HG02642 (cell line): ENCODE results near the gene MAML2.

Experiments used
- ATAC-seq: cut with Tn5 transposase; IDR thresholded peaks from one replicate; pipeline ENCODE4 v1.9.1; 2021; ENCODE audit warnings: mild to moderate bottlenecking; ENCODE audit not compliant: unreplicated experiment, poor library complexity

MAML2 gene

DNA sequence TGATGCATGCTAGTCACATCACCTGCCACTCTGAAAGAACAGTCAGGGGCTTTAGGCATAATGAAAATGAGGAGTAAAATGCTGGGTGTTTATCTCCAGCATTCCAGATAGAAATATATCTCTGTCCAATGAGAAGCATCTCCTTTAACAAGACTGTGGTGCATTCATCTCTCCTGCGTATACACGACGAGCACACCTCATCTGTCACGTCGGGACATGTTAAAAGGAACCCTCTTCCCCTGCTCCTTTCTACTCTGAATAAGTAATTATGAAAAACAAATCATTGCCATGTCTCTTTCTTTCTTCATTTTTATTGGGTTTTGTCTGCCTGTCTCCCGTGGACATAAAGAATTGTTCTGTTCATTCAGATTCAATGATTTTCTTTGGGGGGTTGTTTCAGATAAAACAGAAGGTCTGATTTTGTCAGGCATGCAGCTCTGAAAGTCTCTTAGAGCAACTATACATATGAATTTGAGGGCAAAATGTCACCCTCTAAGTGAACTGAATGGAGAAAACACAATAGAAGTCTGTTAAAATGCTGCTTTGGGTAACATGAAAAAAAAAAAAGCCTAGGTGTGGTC is 195.0 kb downstream of the MAML2 start:
- no peak for ATAC-seq

DNA sequence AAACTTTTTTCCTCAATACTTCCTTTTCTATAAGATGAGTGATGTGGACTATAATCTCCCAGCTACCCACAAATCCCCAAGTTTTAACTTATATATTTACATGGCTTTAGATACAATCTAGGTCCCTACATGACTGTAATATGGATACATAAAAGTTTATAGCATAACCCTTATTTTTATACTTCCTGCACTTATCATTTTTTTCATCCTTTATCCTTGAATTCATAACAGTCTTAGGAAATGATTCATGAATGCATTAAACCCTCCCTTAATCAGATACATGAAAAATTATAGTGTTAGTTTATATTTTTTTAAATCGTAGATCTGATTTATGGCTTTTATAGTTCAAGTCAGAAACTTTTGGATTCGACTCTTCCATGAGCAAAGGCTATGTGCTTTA is 195.8 kb downstream of the MAML2 start:
- no peak for ATAC-seq

DNA sequence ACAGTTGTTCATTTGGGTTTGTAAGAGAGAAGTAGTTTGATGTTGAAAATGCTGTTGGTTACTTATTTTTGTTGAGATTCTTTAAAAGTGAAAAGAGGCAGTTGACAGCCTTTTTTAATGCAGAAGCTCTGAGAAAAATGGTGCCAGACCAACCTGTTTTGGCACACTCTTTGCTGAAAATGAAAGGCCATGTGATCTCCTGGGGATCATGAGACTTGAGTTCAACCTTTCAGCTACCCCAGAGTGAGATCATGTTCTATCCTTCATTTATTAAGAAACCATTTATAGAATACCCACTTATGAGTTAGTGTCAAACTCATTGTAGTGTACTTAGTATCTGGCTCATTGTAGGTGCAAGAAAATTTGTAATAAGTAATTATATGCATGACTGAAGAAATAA is 196.2 kb downstream of the MAML2 start:
- ATAC-seq, result no peak

DNA sequence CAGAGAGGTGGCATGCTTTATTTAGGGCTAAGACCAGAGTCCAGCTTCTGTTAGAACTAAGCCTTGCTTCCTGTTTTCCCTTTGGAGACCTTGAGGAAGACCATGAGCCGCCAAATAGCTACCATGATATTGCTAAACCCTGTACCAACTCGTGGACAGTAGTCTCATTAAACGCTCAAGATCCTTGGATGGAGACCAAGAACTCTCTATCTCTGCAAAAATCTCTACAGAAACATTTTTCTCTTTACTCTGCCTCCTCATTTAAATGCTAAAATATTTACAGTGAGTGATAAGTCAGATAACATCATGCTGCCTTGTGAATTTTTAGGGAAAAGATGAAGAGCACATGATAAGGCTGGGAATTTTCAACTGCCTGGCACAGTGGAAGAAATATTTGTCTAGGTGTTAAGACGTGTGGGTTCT is 197.8 kb downstream of the MAML2 start:
- no peak for ATAC-seq

DNA sequence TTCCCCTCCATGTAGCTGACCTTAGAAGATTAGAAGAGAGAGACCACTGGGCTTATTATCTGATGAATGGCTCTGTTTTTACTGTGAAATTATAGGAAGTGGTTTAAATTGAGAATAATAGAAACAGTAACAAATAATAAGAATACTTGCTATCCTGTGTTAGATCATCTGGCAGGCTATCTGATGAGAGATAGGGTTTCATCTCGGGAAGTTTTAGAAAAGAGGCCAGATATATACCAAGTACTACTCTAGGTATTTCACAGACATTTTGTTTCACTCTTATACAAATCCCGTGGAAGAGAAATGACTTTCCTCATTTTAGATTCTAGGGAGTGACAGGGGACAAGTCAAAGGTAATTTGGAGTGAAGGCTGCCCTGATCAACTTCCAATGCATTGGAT is 198.4 kb downstream of the MAML2 start:
- no peak for ATAC-seq

DNA sequence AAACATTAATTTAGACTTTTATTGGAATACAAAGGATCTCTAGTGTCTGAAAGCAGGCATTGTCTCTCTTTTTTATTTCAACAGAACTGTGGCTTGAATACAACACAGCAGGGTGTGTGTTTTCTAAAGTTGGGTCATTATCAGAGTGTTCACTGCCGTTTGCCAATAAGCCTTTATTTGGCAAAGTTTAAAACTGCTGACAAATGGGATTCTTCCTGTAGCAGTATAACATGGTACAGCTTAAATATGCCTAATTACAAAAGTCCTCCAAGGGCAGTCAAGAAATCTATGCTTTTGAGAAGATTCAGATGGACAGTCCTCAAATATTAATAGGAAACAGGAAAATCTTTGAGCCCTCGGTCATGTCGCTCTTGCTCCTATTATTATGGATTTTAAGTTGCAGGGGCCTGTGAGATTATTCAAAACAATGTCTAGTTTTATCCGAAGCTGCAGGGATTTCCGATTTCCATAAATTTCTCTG is 199.9 kb downstream of the MAML2 start:
- no peak for ATAC-seq

DNA sequence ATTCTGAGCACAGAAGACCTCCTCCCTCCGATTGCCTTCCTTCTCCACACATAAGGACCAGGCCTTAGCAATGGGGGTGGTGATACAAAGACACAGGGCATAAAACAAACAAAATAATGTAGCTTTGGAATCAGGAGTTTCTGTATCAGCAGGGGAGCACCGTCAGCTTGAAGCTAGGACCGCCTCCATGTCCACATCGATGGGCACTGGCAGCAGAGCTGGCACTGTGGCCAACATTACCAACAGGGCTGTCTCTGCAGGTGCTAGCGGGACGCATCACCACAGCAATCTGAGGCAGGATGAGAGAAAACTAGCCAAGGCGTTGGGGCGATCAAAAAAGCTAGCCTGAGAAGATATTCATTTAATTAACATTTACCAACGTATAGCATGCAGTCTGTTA is 201.4 kb downstream of the MAML2 start:
- no peak for ATAC-seq

DNA sequence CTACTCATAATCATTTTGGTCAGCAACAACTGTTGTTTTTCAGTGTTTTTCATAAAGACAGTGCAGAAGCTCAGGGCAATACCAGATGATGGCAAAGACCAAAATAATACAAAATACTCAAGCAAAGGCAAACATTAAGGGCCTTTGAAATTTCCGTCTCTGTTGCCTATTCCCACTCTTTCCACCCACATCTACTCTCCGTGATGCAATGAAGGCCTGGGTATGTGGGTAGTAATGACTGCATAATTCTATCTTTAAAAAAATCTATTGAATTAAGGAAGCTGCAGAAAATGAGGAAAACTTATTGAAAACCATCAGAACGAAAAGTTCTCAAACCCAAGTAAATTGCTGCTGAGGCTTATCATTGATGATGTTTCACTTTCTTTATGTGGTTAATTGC is 203.3 kb downstream of the MAML2 start:
- no peak for ATAC-seq

DNA sequence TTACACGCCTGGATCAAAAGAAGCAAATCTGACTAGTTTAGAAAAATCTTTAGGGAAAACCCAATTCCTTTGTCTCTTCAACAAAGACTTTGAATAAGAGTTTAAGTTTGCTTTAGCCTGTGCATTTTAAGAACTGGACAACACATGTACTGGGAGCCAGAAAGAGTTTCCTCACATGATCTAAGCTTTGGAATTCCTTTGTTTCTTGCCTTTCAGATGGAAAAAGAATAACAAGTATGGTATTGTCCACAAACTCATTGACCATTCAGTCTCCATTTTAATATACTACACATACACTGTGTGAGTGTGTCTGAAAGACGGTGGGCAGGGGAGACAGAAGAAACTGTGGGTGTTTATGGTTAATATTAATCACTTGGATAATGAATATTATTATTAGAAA is 205.6 kb downstream of the MAML2 start:
- no peak for ATAC-seq

DNA sequence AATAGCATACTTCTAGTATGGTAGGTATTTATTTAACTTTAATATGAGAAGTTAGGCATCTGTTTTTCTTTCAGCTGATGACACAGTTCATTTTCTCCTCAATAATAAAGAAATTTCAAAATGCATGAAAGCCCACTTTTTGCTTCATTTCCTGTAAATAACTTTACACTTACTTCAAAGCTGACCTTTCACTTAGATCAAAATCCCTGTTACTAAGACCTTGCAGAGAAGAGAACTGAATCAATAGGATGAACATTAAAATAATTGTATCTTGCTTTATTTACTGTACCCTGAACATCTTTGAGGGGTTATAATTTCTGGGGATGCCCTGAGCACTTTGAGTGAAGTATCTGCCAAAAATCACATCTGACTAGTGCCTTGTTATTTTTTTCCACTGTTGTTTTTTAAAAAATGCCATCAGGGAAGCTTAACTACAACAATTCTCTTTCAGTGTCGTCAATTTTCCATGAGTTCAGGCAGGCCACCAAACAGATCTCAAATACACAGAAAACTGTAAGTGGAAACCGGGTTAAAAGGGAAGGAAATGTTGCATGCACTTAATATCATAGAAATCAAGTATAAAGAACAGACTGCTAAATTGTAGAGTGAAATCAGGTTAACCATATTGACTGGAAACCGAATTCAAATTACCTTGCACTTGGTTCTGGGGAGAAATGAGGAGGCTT is 206.2 kb downstream of the MAML2 start:
- ATAC-seq, result no peak

DNA sequence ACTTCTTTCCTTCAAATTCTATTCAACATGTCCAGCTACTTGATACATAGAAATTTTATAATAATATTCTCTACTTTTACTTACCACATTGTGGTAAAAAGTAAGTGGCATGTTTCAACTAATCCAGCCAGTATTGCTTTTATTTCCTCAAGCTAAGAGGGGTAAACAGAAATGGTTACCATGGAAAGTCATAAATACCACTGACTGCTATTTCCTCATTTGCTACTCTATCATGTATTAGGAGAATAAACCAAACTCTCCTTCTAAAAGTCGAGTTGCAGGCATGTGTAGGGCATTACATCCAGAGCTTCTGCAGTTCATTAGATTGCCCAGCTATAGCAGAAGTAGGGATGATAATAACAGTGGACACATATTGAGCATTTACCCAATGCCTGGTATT is 208.4 kb downstream of the MAML2 start:
- no peak for ATAC-seq

DNA sequence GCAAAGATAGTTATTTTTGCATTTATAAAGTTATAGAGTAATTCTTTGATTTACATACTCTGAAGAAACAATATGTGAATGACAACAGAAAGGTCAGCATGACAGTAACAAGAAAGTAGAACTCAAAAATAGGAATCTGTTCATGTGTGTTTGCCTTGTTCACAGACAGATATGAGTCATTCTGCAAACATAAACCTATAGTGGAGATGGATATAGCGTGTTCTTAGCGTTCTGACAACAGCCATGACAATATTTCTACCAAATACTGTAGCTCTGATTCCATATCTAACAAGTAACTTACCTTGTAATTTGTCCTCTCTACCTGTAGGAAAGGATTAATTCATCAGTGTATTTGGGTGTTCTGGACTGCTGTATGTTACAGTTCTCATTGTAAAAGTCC is 210.6 kb downstream of the MAML2 start:
- no peak for ATAC-seq

DNA sequence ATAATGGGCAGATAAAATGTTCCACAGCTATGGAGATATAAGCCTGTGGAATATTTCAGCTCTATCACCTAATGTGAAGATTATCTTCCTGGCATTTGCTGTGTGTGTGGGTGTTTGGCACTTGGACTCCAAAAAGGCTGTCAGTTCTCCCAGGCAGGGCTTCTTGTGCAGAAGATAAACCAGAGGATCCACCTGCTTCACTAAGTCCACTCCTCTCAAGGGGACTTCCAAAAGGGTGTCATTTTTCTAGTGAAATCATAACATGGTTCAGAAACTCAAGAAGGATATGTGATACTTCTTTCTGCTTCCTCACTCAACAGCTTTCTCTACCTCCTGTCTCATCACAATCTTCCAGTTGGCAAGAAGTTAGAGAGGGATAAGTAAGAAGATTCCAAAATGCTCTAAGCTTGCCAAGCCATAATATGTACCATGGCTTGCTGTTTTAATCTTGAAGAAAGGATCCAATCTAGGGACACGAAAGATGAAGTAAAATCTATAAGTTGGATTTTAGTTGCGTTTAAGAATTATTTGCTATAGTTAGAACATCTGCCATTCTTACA is 212.9 kb downstream of the MAML2 start:
- no peak for ATAC-seq

DNA sequence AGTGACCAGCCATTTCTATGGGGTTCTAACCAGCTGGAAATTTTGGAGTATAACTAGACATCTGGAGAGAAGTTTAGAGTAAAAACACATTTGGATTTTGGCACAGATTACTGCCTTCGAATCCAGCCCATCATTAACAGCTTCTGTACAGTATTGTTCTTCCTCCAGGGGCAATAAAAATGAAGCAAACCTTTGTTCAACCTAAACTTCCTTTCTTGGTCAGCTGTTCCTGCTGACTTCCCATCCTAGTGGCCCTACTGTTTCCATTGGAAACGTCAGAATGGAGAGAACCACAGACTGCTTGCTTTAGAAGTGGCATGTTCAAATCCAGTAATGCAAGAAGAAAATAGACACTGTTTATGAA is 215.4 kb downstream of the MAML2 start:
- no peak for ATAC-seq

DNA sequence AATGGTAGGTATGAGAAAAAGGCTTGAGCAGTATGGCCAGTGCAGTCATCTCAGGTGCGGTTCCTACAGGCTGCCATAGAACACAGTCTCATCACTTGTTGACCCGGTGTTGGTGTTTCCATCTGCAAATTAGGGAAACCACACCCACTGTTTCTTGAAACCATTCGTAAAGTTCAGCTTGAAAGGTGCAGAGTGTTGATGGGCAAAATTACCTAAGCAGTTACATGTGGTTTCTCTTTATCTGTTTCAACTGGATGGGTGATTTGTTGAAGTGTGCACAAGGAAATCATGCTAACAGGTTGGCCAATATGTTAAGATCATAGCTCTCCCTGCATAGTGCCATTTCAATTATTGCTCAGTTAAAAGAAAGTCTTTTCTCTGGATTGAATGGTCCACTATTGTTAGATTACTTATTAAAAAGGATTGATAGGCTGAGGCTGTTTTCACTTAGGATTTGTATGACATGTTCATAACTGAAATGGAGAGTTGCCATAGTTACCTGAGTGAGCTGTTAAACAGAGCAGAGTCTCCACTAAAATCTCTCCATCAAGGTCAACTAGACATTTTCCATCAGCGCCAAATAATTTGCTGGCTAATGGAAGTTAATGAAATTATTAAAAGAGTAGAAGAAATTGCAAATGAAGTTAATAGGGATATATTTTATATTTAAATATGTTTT is 215.9 kb downstream of the MAML2 start:
- ATAC-seq, result no peak

DNA sequence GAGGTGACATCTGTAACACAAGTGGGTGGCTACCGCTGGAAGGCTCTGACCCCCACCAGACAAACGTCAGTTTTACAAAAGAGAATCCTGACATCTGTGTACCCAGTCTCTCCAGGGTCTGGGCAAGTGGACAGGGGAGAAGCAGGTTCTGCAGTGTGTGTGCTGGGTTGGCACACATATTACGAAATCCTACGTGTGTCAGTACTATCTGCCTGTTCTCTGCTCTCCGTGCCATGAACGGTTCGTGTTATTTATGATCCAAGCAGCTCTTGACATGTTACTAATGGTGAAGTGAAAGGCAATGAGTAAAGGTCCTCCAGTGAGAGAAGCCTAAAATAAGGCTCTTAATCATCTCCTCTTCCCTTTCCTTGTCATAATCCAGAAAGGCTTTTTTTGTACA is 217.6 kb downstream of the MAML2 start:
- ATAC-seq, result no peak

DNA sequence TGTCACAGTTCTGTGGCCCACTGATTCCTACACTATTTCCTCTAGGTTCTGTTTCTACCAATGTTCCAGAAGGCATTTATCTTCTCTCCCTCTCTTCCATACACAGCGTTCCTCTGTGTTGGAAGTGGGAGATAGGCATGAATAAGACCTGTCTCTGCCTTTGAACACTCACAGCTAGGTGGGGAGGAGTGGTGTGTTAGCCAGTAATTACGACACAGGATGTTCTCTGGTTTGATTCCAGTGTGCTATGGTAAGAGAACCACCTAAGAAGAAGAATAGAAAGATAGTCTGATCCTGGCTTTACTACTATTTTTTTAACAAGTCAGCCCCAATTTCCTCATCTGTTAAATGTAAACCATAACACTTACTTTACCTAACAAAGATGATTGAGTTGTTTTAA is 218.8 kb downstream of the MAML2 start:
- no peak for ATAC-seq

DNA sequence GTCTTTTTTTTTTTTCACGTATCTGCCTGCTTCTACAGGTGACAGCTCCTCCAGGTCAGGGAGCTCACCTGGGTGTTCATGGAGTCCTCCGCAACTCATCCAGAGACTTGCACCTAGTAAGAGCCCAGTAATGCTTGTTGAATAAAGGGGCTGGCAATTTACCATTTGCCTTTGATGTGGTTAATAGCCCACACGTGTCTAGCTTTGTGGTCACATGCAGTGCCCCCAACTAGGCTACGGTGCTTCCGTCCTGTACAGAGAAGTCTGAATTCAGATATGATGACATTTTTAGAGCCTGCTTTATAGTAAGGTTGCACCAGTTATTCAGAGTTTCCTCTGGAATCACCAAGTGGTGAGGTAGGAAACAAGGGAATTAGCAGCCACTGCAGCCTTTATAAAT is 219.7 kb downstream of the MAML2 start:
- no peak for ATAC-seq

DNA sequence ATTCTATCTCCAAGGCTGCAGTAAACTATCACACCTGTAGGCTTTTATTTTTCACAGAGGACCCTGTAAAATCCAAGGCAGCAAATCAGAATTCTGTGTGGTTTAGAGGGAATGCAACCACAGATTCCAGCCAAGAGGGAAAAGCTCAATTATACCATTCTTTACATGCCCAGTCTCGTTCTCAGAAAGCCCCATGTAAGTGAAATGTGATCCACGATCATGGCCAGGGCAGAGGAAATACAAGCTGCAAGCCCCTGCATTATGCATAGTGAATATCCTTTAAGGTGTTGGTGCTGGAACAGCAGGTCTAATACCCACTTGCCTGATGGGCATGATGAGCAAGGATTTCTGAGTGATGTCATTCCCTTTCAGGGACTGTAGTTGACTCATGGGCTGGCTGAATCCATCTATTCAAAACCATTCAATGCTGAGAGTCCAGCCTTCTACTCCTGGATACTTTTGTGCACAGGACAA is 220.4 kb downstream of the MAML2 start:
- no peak for ATAC-seq

DNA sequence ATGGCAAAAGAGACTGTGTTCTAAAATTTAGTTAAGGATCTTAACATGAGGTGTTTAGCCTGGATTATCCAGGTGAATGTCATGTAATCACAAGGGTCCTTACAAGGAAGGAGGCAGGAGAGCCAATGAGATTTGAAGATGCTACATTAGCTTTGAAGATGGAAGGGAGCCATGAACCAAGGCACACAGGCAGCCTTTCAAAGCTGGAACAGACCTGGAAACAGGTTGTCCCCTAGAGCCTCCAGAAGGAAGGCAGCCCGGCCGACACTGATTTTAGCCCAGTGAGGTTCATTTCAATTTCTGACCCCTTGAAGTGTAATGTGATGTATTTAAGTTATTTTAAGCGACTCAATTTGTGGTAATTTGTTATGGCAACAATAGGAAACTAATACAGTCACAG is 223.8 kb downstream of the MAML2 start:
- ATAC-seq, result no peak

DNA sequence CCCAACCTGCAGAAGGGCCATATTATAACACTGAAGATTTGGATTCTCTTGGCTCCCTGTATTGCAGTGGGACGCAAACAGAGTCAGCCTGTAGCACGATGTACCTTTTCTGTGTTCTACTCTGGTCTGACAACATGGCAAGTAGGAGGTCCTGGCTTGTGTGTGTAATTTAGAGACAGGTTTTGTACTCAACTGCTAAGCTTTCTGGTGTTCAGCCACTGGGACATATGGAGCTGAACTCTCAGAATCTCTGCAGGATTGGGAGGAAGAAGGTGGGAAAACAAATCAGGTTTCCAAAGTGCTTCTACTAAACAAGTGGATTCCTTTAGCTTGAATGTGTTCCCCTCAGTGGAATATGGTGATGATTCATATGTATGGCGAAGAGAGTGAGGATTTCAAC is 226.6 kb downstream of the MAML2 start:
- no peak for ATAC-seq
